HEK293T (cell line): ENCODE data around the gene IGF2BP3.

Experiments
- ARNT ChIP-seq: fragments of 450-650 bp; IDR thresholded peaks from 2 replicates; pipeline ENCODE4 v1.6.1; 2017; ENCODE audit warnings: mild to moderate bottlenecking
- BHLHE40 ChIP-seq: fragments of 450-650 bp; IDR thresholded peaks from 2 replicates; pipeline ENCODE4 v1.6.1; 2016; ENCODE audit warnings: mild to moderate bottlenecking, moderate library complexity, borderline replicate concordance
- FOXA1 ChIP-seq: fragments of 450-650 bp; IDR thresholded peaks from 2 replicates; pipeline ENCODE4 v1.6.1; 2016; ENCODE audit warnings: mild to moderate bottlenecking
- FOXK2 ChIP-seq: fragments of 450-650 bp; IDR thresholded peaks from 2 replicates; pipeline ENCODE4 v1.6.1; 2016; ENCODE audit warnings: mild to moderate bottlenecking
- FOXM1 ChIP-seq: fragments of 450-650 bp; IDR thresholded peaks from 2 replicates; pipeline ENCODE4 v1.6.1; 2017; ENCODE audit warnings: mild to moderate bottlenecking, borderline replicate concordance
- HDGF ChIP-seq: fragments of 450-650 bp; IDR thresholded peaks from 2 replicates; pipeline ENCODE4 v1.6.1; 2017; ENCODE audit warnings: antibody characterized with exemption, borderline replicate concordance
- L3MBTL2 ChIP-seq: fragments of 450-650 bp; conservative IDR thresholded peaks from 2 replicates; pipeline ENCODE4 v1.6.1; 2016; ENCODE audit warnings: mild to moderate bottlenecking
- NFRKB ChIP-seq: fragments of 450-650 bp; IDR thresholded peaks from 2 replicates; pipeline ENCODE4 v1.6.1; 2016; ENCODE audit warnings: mild to moderate bottlenecking, moderate library complexity
- SP1 ChIP-seq: fragments of 450-650 bp; IDR thresholded peaks from 2 replicates; pipeline ENCODE4 v1.6.1; 2017
- TF ChIP-seq, protein P1 (sequence below): fragments of 450-650 bp; IDR thresholded peaks from 2 replicates; pipeline ENCODE4 v1.6.1; 2016

DNA sequence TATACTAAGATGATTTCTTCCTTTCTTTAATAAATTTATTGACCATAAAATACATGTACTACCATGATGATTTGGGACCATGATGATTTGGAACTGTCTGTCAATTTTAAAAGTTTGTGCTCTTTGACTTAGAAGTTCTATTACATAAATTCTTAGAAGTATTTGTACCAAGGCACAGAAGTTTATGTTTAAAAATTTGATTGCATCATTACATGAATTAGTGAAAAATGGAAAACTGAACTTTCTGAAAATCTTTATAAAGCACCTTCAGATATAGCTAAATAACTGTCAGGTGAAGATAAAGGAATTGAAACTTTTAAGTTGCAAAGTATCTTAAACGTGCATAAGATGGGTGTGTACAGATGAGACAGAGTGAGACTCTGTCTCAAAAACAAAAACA is 139.2 kb downstream of the IGF2BP3 start:
- TF ChIP-seq HDGF (no peak), SP1 (no peak), FOXA1 (no peak), FOXM1 (no peak), L3MBTL2 (no peak), BHLHE40 (no peak), ARNT (no peak), NFRKB (no peak), FOXK2 (no peak)
- TF ChIP-seq, protein P1, sequence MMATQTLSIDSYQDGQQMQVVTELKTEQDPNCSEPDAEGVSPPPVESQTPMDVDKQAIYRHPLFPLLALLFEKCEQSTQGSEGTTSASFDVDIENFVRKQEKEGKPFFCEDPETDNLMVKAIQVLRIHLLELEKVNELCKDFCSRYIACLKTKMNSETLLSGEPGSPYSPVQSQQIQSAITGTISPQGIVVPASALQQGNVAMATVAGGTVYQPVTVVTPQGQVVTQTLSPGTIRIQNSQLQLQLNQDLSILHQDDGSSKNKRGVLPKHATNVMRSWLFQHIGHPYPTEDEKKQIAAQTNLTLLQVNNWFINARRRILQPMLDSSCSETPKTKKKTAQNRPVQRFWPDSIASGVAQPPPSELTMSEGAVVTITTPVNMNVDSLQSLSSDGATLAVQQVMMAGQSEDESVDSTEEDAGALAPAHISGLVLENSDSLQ: no peak
